B cell (primary cell): Measurements from ENCODE around the gene NR1D1. TPM values are rescaled to one million over a fixed set of nuclear protein-coding genes. Genes with fewer than 3 reads are reported as not detected.

Experiments
- ATAC-seq: fragments of 200-7000 bp; cut with Tn5 transposase; one replicate; pipeline ENCODE4 v1.10.0; 2021; ENCODE audit warnings: low read depth, mild to moderate bottlenecking, moderate number of reproducible peaks, moderate library complexity
- CTCF ChIA-PET: fragments of 350-600 bp; sonication (Branson Sonifier 250); formaldehyde crosslinking; loops from one replicate; lab custom pipeline; 2021; ENCODE audit warnings: antibody characterized with exemption, inconsistent platforms; lab: Charles Lee
- POLR2A ChIA-PET: fragments of 350-600 bp; sonication (Branson Sonifier 250); formaldehyde crosslinking; loops from one replicate; lab custom pipeline; 2021; ENCODE audit warnings: antibody characterized with exemption; lab: Charles Lee
- DNase-seq: peaks from one replicate; pipeline ENCODE4 v3.0.0; 2013
- H2AFZ ChIP-seq: 2 replicates; pipeline ENCODE4 v1.6.1; 2012; ENCODE audit warnings: mild to moderate bottlenecking, low read depth, low read length; ENCODE audit not compliant: insufficient read depth, poor library complexity, severe bottlenecking
- H3K27ac ChIP-seq, 2 donors: 1 replicate in 1 of 2; 2 replicates in 1 of 2; pipeline ENCODE4 v1.5.1; 2012 to 2013; ENCODE audit warnings: low read length in 2 of 2, mild to moderate bottlenecking in 2 of 2, moderate library complexity in 1 of 2
- H3K27me3 ChIP-seq, 4 experiments: fragments of 200-600 bp in 1 of 4; sonication (generic) in 1 of 4; replicated peaks in 1 of 4; 1 replicate in 2 of 4; 2 replicates in 2 of 4; pipeline versions ENCODE4 v1.6.1 to v1.7.0; 2013 to 2016; ENCODE audit warnings: low read length in 3 of 4, mild to moderate bottlenecking in 2 of 4, mixed read lengths in 1 of 4, moderate library complexity in 1 of 4; ENCODE audit not compliant: insufficient read depth in 4 of 4, control insufficient read depth in 3 of 4; ENCODE audit errors: control extremely low read depth in 1 of 4
- H3K36me3 ChIP-seq, 2 experiments: replicated peaks in 1 of 2; 1 replicate in 1 of 2; 2 replicates in 1 of 2; pipeline versions ENCODE4 v1.6.1 to v1.7.1; 2013; ENCODE audit warnings: low read length in 1 of 2; ENCODE audit not compliant: insufficient read depth in 2 of 2, control insufficient read depth in 1 of 2; ENCODE audit errors: control extremely low read depth in 1 of 2, extremely low read depth in 1 of 2
- H3K4me1 ChIP-seq, 2 donors: fragments of 200-600 bp in 1 of 2; sonication (generic) in 1 of 2; 1 replicate in 1 of 2; 2 replicates in 1 of 2; pipeline versions ENCODE4 v1.5.1 to v1.6.1; 2013 to 2017; ENCODE audit warnings: low read length in 2 of 2; ENCODE audit not compliant: control insufficient read depth in 2 of 2, insufficient read depth in 2 of 2
- H3K4me2 ChIP-seq: replicated peaks from 2 replicates; pipeline ENCODE3; 2012; ENCODE audit warnings: mild to moderate bottlenecking, low read depth, low read length; ENCODE audit not compliant: poor library complexity, severe bottlenecking
- H3K4me3 ChIP-seq, 5 experiments: fragments of 200-600 bp in 1 of 5; sonication (generic) in 1 of 5; 1 replicate in 3 of 5; 2 replicates in 2 of 5; pipeline versions ENCODE4 v1.5.1 to v1.7.0; 2011 to 2016; ENCODE audit warnings: low read length in 4 of 5, mild to moderate bottlenecking in 4 of 5, low read depth in 2 of 5, control low read depth in 1 of 5, moderate library complexity in 1 of 5; ENCODE audit not compliant: insufficient read depth in 1 of 5; ENCODE audit errors: control extremely low read depth in 1 of 5, extremely low read depth in 1 of 5
- H3K79me2 ChIP-seq: fragments of 200-600 bp; sonication (generic); one replicate; pipeline ENCODE4 v1.6.0; 2016; ENCODE audit warnings: low read length; ENCODE audit not compliant: control insufficient read depth, insufficient read depth
- H3K9ac ChIP-seq: fragments of 200-600 bp; sonication (generic); 2 replicates; pipeline ENCODE4 v1.6.1; 2017; ENCODE audit warnings: mild to moderate bottlenecking, low read length, moderate library complexity
- H3K9me3 ChIP-seq, 3 donors: one replicate each; pipeline versions ENCODE4 v1.6.1 to v1.7.1; 2013; ENCODE audit warnings: low read length in 2 of 3; ENCODE audit not compliant: control insufficient read depth in 2 of 3, insufficient read depth in 1 of 3; ENCODE audit errors: control extremely low read depth in 1 of 3
- H4K20me1 ChIP-seq: 2 replicates; pipeline ENCODE4 v1.6.0; 2012; ENCODE audit warnings: mild to moderate bottlenecking, low read length; ENCODE audit not compliant: insufficient read depth, control insufficient read depth, poor library complexity, severe bottlenecking
- H3K27ac Mint-ChIP-seq: one replicate; pipeline ENCODE4 v1.8.0; 2021; ENCODE audit warnings: mixed read lengths
- H3K27me3 Mint-ChIP-seq: one replicate; pipeline ENCODE4 v1.8.0; 2021; ENCODE audit warnings: mixed read lengths
- H3K4me1 Mint-ChIP-seq: one replicate; pipeline ENCODE4 v1.8.0; 2021; ENCODE audit warnings: mixed read lengths
- H3K4me3 Mint-ChIP-seq: one replicate; pipeline ENCODE4 v1.8.0; 2021; ENCODE audit warnings: mixed read lengths
- H3K9me3 Mint-ChIP-seq: one replicate; pipeline ENCODE4 v1.8.0; 2022; ENCODE audit warnings: mixed read lengths; ENCODE audit not compliant: insufficient read depth
- EZH2 ChIP-seq: IDR thresholded peaks from 2 replicates; pipeline ENCODE4 v1.6.1; 2012; ENCODE audit warnings: borderline replicate concordance, low read depth, mild to moderate bottlenecking, moderate library complexity, low read length; ENCODE audit not compliant: insufficient read depth, poor library complexity, severe bottlenecking
- WGBS: methylation state at CpG from one replicate; pipeline ENCODE4 v1.1.5; 2013; ENCODE audit warnings: missing lambda C conversion rate; ENCODE audit not compliant: insufficient coverage; 5-methylcytosine and 5-hydroxymethylcytosine counted together
- intact Hi-C: fragments of 100-400 bp; cut with micrococcal nuclease; formaldehyde crosslinking; loops from one replicate; pipeline ENCODE4 v1.10.0; 2022
- polyA plus RNA-seq: library from polyadenylated mRNA; depleted of rRNA; stranded (reverse); fragments of >200 nt; gene quantifications from 2 replicates; pipeline ENCODE4 v1.2.3, GENCODE V29; 2012
- total RNA-seq, 2 donors: library from RNA; stranded (reverse); fragments of 120-200 nt in 1 of 2; gene quantifications; 1 replicate in 1 of 2; 2 replicates in 1 of 2; pipeline versions ENCODE4 v1.2.3 to v1.2.4, GENCODE V29; 2013 to 2022
- TF ChIP-seq, protein P1 (sequence below): fragments of 200-600 bp; IDR thresholded peaks from one replicate; pipeline ENCODE4 v1.8.0; 2022; ENCODE audit warnings: antibody characterized with exemption, mild to moderate bottlenecking

Gene NR1D1
- total and polyA plus RNA-seq, 2 donors (not counting 1 experiment from before 2014, with no cell fraction given): 6.7 to 7.7 TPM

- Mint-ChIP-seq H3K9me3 (no peaks in the 10 kb centered on the region), H3K27ac (peak overlapping the region; percentile 80), H3K27me3 (no peaks in the 10 kb centered on the region), H3K4me1 (peaks cover 60% of the 10 kb centered on the region), H3K4me3 (peak overlapping the region; percentile 66)
- peak; percentile 83 for DNase-seq
- H2AFZ ChIP-seq: peak overlapping the region; percentile 50
- no peaks in the 10 kb centered on the region for H3K9me3 ChIP-seq
- H3K27me3 ChIP-seq: no peaks in the 10 kb centered on the region
- no peaks in the 10 kb centered on the region for H3K36me3 ChIP-seq
- CTCF ChIA-PET: interaction anchor here (0.6 to 9.0 kb wide), 29 partner anchors 9 to 382 kb away, joined by 3 to 204 read pairs (median 19); partner anchors contain the start of genes CASC3, CSF3, MED24 and MSL1
- H3K27ac ChIP-seq: peak overlapping the region in 1 of 2 donors; percentile 20
- POLR2A ChIA-PET: interaction anchor here (0.6 to 3.5 kb wide), 8 partner anchors 12 to 196 kb away, joined by 3 to 31 read pairs (median 4); partner anchors contain the start of genes CASC3, NR1D1 and THRA
- peaks cover 52 to 59% of the 10 kb centered on the region in 2 donors for H3K4me1 ChIP-seq
- ATAC-seq: peak; percentile 53
- peak overlapping the region in 3 of 5 experiments; percentile 9 to 24 (median 16) for H3K4me3 ChIP-seq
- intact Hi-C loops: loop anchor here (1.0 to 5.0 kb wide), 4 partner anchors 34 to 306 kb away; partner anchors contain the start of genes TOP2A and WIPF2
- H3K9ac ChIP-seq: peak overlapping the region; percentile 10
- H3K79me2 ChIP-seq: no peaks in the 10 kb centered on the region
- TF ChIP-seq, protein P1, sequence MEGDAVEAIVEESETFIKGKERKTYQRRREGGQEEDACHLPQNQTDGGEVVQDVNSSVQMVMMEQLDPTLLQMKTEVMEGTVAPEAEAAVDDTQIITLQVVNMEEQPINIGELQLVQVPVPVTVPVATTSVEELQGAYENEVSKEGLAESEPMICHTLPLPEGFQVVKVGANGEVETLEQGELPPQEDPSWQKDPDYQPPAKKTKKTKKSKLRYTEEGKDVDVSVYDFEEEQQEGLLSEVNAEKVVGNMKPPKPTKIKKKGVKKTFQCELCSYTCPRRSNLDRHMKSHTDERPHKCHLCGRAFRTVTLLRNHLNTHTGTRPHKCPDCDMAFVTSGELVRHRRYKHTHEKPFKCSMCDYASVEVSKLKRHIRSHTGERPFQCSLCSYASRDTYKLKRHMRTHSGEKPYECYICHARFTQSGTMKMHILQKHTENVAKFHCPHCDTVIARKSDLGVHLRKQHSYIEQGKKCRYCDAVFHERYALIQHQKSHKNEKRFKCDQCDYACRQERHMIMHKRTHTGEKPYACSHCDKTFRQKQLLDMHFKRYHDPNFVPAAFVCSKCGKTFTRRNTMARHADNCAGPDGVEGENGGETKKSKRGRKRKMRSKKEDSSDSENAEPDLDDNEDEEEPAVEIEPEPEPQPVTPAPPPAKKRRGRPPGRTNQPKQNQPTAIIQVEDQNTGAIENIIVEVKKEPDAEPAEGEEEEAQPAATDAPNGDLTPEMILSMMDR: peak; percentile 80
- no peak for TF ChIP-seq EZH2
- no peaks in the 10 kb centered on the region for H4K20me1 ChIP-seq
- H3K4me2 ChIP-seq: peak overlapping the region; percentile 71
- WGBS: 0% methylated on average over 6 of the region's 12 CpGs
Measured at GRCh38 chr17:40111221-40112128, 11.1 kb upstream of the NR1D1 start.
